ENCODE measurements around the gene COL10A1.

Gene COL10A1

GRCh38 chr6:116126032-116126431, at the start of gene COL10A1:
Gene COL10A1 (minus strand): TSS chr6:116126132. CDS start chr6:116125492, 640 bp downstream.
- DNase-seq = no peak

- no peak for DNase-seq
Measured at GRCh38 chr6:116175344-116175743, 49.4 kb upstream of the COL10A1 start.

- no peak for DNase-seq
Measured at GRCh38 chr6:116173928-116174327, 48.0 kb upstream of the COL10A1 start.

- no peak for DNase-seq
Measured at GRCh38 chr6:116170358-116171057, 44.6 kb upstream of the COL10A1 start.

- DNase-seq = no peak
Measured at GRCh38 chr6:116169880-116170279, 43.9 kb upstream of the COL10A1 start.

GRCh38 chr6:116168148-116168547, 42.2 kb upstream of the COL10A1 start:
- DNase-seq = no peak

- DNase-seq = no peak
Measured at GRCh38 chr6:116166369-116166768, 40.4 kb upstream of the COL10A1 start.

- DNase-seq = no peak
Measured at GRCh38 chr6:116165596-116165995, 39.7 kb upstream of the COL10A1 start.

- no peak for DNase-seq
Measured at GRCh38 chr6:116159782-116160524, 34.0 kb upstream of the COL10A1 start.

GRCh38 chr6:116158641-116159040, 32.7 kb upstream of the COL10A1 start:
- no peak for DNase-seq

GRCh38 chr6:116157391-116157790, 31.5 kb upstream of the COL10A1 start:
- no peak for DNase-seq

GRCh38 chr6:116156405-116157326, 30.7 kb upstream of the COL10A1 start:
- DNase-seq = no peak

- no peak for DNase-seq
Measured at GRCh38 chr6:116154887-116155286, 29.0 kb upstream of the COL10A1 start.

- DNase-seq = no peak
Measured at GRCh38 chr6:116152620-116153019, 26.7 kb upstream of the COL10A1 start.

- no peak for DNase-seq
Measured at GRCh38 chr6:116145803-116146675, 20.1 kb upstream of the COL10A1 start.

- no peak for DNase-seq
Measured at GRCh38 chr6:116144605-116145004, 18.7 kb upstream of the COL10A1 start.

GRCh38 chr6:116139917-116140316, 14.0 kb upstream of the COL10A1 start:
- DNase-seq = no peak

GRCh38 chr6:116136933-116137340, 11.0 kb upstream of the COL10A1 start:
- DNase-seq = no peak

GRCh38 chr6:116136373-116136772, 10.4 kb upstream of the COL10A1 start:
- no peak for DNase-seq

- no peak for DNase-seq
Measured at GRCh38 chr6:116133453-116133852, 7.5 kb upstream of the COL10A1 start.

GRCh38 chr6:116127771-116128493, 2.0 kb upstream of the COL10A1 start:
- no peak for DNase-seq

- no peak for DNase-seq
Measured at GRCh38 chr6:116120430-116120829, 5.5 kb downstream of the COL10A1 start.
